IPS-18c (cell line): ENCODE measurements around the gene CUL4A.
A peak's percentile ranks its signal among the peaks of the same experiment; 100 is the strongest.
"Not testable (repeated sequence)": the region's sequence is repeated elsewhere in the genome, so short reads cannot be mapped to it uniquely, and the experiment has no call there.

Experiments used
- H3K4me3 ChIP-seq: 2 replicates; pipeline ENCODE4 v1.7.0; 2013; ENCODE audit warnings: low read depth, mild to moderate bottlenecking, low read length, moderate library complexity; ENCODE audit not compliant: insufficient read depth
- H3K9me3 ChIP-seq: one replicate; pipeline ENCODE4 v1.6.1; 2013; ENCODE audit warnings: mild to moderate bottlenecking, low read length, moderate library complexity; ENCODE audit not compliant: control insufficient read depth, insufficient read depth

CUL4A gene

DNA sequence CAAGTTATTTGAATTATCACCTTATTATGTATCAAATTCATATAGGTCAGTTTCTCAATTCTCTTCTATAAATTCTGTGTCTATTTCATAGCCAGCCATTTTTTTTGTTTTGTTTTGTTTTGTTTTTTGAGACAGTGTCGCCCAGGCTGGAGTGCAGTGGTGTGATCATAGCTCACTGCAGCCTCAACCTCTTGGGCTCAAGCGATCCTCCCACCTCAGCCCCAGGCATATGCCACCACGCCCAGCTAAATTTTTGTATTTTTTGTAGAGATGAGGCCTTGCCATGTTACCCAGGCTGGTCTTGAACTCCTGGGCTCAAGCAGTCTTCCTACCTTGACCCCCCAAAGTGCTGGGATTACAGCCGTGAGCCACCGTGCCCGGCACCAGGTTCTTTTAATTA is 48.5 kb downstream of the CUL4A start:
- not testable (repeated sequence) for H3K9me3 ChIP-seq, H3K4me3 ChIP-seq

DNA sequence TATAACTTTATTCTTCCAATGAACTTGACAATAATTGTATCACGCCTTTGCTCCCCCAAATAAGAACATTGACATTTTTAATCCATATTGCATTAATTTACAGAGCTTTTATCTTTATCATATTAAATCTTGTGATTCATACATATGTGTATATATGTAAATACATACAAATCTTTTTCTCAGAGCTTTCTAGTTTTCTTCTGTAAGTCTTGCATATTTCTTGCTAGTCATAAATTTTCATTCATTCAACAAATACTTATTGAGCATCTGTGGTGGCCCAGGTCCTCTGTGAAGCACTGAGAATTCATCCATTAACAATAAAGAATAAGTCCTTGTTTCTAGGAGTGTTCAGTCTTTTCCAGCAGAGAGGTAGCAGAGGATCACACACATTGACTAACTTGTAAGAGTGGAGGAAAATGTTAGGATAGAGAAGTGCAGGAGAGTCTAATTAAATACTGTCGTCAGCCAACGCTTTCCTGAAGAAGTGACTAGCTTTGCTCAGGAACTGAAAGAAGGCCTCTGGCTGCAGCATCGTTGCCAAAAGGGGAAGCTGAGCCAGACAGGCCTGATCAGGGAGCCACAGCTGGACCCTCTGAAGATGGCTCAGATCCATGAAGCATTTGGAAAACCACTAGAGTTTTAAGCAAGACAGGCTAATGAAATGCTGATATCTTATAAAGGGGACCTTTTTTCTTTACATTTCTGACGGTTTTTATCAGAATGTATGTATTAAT is 49.1 kb downstream of the CUL4A start:
- H3K4me3 ChIP-seq = no peak overlapping the region

DNA sequence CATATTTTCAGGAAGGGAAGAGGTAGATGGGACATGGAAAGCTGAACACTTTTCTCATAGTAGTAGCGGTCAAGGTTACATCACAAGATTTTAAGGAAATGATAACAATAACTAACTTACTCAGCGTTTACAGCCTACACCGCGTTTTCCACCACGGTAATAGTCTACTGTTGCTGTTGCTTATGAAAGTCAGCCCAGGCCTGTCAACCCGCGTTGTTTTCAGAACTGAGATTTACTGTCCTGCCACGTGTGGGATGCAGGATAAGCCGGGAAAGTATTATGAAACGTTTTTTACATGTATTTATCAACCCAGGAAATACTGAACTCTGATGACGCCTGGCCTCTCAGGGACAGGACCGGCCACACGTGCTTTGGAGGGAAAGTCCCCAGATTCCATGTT is 51.6 kb downstream of the CUL4A start:
- H3K4me3 ChIP-seq = no peak overlapping the region
- no peaks in the 10 kb centered on the region for H3K9me3 ChIP-seq

More for the DNA sequence above, 49.1 kb downstream of the CUL4A start:
- no peaks in the 10 kb centered on the region for H3K9me3 ChIP-seq

DNA sequence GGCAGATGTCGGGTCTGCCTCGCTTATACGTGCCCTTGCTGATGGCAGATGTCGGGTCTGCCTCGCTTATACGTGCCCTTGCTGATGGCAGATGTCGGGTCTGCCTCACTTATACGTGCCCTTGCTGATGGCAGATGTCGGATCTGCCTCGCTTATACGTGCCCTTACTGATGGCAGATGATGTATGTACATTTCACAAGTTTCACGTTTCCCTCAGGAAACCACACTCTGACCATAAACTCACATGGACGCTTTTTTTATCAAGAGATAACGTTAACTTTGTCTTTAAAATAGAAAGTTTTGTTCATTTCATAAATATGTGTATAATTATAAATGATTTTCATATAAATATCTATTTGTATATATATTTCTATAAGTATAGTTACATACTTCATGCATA is 53.6 kb downstream of the CUL4A start:
- not testable (repeated sequence) for H3K9me3 ChIP-seq

DNA sequence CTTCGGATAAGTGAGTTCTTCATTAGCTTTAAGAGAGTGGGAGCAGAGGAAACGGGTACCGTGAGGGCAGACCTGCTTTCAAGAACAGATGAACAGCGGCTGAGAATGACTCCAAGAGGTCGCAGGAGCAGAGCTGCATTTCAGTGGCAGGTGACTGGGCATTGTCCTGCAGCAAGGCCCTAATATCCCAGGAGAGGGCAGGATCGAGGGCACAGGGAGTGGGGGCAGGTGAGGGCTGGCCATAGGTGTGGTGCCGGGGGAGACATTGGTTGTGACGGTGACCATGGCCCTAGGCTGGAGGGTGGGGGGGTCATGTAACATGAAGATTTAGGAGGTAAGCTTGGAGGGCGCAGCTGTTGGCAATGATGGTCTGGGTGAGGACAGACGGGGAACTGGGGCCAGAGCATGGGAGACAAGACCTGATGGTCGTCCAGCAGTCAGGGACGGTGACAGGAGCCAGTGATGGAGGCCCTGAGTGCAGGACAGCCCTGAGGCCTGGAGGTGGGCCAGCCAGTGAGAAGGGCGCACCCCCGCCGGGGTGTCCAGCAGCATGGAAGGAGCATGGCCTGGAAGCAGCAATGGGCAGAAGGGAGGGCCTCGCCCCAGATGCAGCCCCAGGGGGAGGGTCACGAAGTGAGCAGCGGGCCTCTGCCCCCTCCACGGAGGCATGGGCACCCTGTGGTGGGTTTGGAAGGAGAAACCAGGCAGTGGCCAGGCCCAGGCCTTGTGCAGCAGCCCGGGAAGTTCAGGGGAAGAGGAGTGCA is 58.4 kb downstream of the CUL4A start:
- no peak overlapping the region for H3K4me3 ChIP-seq
- no peaks in the 10 kb centered on the region for H3K9me3 ChIP-seq

More for the DNA sequence above, 53.6 kb downstream of the CUL4A start:
- not testable (repeated sequence) for H3K4me3 ChIP-seq

DNA sequence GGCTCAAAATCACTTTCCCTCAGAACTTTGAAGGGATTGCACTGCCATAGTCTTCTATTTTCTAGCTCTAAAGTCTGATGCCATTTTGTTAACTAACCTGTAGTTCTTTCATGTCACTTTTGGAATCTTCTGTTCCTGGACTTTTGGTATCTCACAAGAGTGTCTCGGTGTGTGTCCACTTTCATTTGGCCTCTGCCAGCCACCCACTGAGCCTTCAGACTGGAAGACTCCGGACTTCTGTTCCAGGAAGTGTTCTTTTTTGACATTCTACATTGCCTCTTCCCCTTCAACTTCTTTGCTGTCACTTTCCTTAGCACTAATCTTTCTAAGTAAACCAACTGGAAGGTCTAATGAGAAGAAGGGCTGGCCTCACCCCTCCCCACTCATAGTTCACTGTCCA is 62.6 kb downstream of the CUL4A start:
- H3K9me3 ChIP-seq = no peaks in the 10 kb centered on the region

DNA sequence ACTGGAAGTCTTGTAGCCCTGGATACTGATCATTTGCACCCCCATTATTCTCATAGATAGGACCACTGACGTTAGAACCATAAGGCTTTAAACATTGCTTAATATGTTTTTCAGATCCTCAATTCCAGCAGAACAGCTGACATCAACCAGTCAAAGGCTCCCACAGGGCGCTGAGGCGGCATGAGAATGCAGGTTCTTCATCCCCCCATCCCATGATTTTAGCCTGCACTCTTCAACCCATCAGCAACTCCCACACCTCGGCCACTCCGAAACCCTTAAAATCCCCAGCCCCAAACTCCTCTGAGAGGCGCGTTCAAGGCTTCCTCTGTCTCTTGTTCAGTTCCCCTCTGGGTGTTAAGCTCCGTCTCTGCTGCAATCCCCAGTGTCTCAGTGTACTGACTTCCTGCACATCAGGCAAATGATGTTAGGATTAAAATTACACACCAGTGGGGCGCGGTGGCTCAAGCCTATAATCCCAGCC is 63.3 kb downstream of the CUL4A start:
- no peaks in the 10 kb centered on the region for H3K9me3 ChIP-seq
- H3K4me3 ChIP-seq = no peak overlapping the region

More for the DNA sequence above, 62.6 kb downstream of the CUL4A start:
- no peak overlapping the region for H3K4me3 ChIP-seq

DNA sequence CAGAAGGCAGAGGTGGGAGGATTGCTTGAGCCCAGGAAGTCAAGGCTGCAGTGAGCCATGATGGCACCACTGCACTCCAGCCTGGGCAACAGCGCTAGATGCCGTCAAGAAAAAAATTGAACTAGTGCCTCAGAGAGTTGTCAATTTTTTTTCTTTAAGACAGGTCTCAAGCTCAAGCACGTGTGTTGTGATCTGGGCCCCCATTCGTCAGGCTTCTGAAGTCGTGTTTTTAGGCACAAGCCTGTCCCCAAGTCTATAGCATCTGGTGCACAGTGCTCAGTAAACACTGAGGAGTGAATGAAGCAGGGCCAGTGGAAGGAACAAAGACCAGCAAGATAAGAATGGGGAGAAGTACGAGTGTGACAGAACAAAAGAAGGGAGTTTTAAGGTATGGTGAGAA is 63.9 kb downstream of the CUL4A start:
- Histone ChIP-seq H3K9me3 (no peaks in the 10 kb centered on the region), H3K4me3 (no peak overlapping the region)

DNA sequence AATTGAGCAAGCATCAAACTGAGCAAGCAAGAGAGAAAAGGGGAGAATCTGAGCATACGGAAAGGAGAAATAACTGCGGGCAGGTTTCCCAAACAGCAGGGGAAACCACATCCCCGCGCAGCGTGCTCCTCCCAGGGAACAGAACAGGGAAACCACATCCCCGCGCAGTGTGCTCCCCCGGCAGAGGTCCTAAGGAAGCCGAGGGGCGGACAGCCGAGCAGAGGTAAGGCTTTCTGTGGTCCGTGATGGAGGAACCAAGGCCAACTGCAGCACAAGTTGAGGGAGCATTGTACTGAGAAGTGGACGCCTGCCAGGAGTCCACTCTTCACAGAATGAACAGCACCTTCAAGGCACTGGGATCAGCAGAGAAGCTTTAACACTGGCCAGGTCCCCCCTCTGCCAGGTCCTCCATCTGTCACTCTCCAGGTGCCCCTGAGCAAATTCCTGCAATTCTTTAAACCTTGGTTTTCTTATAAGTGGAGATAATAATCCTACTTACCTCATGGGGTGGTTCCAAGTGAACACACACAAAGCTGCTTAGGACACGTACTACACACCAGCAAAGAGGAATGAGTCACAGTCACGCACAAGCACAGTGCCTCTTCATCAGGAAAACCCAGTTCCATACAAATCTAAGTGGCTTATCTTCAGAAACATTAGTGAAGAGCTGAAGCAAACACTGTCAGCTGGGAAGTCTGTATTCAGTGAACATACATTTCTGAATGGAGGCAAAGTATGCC is 64.6 kb downstream of the CUL4A start:
- no peaks in the 10 kb centered on the region for H3K9me3 ChIP-seq
- no peak overlapping the region for H3K4me3 ChIP-seq

DNA sequence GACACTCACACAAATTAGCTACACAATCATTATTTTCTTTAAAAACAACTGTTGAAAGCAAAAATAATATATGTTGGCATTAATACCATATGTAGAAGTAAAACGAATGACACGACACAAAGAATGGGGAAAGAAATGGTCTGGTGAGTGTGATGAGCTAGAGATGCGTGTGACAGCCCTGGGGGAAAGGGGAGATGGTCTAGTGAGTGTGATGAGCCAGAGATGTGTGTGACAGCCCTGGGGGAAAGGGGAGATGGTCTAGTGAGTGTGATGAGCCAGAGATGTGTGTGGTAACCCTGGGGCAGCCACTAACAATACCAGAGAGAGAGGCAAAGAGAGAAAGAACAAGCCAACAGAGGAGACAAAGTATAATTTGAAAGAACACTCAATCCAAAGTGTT is 65.3 kb downstream of the CUL4A start:
- no peaks in the 10 kb centered on the region for H3K9me3 ChIP-seq
- H3K4me3 ChIP-seq = no peak overlapping the region

DNA sequence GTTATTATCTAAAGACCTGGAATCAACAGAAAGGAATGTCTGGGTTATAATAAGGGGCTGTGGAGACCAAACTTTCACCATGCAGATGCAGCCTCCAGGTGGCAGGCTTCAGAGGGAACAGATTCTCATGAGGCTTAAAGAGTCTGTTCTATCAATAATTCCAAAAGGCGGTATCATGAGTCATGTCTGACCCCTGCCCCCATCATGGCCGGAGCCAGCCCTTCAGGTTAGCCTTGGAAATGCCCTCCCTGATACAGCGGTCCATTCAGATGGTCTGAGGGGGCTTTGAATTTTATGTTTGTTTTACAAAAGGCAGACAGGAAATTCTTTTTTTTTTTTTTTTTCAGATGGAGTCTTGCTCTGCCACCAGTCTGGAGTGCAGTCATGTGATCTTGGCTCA is 66.0 kb downstream of the CUL4A start:
- no peak overlapping the region for H3K4me3 ChIP-seq
- no peaks in the 10 kb centered on the region for H3K9me3 ChIP-seq

DNA sequence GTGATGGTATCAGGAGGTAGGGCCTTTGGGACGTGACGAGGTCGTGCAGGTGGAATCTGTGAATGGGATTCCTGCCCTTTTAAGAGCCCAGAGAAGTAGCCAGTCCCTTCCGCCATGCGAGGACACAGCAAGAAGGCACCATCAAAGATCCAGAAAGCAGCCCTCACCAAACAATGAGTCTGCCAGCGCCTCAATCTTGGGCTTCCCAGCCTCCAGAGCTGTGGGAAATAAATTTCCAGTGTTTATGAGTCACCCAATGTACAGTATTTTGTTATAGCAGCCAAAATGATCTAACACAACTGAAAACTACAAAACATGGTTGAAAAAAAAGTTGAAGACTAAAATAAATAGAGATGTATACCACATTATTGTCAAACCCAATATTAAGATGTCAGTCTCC is 70.7 kb downstream of the CUL4A start:
- H3K4me3 ChIP-seq = no peak overlapping the region
- H3K9me3 ChIP-seq = no peaks in the 10 kb centered on the region

DNA sequence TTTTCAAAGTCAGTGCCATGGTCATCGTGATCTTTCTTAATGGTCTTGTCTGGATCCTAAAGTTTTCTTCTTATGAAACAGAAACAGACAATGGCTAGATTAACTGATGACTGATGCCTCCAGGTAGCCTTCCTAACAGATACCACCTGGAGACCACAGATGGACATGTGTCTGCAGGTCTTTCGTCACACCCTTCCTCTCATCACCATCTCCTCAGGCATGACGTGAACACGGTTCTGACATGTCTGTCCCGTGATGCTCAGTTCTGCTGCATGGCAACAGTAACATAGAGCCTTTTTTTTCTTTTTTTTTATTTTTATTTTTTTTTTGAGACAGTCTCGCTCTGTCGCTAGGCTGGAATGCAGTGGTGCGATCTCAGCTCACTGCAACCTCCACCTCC is 74.5 kb downstream of the CUL4A start:
- H3K9me3 ChIP-seq = no peaks in the 10 kb centered on the region
- no peak overlapping the region for H3K4me3 ChIP-seq

DNA sequence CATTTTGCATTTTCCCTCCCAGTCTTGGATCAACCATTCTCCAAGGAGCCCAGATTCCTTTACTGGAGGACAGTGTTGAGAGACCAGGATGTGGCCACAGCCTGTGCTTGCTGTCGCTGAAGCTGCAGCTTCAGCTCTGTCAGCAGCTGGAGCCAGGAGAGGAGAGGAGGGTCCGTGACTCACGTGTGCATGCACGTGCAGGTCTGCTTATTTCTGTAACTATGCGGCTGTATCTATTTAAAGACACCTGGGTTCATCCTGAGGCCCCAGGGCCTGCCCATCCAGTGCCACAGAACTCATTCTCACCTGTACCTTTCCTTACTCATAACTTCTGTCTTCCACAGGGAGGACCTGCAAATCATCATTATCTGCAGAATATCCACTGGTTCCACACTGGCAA is 79.5 kb downstream of the CUL4A start:
- H3K4me3 ChIP-seq = no peak overlapping the region
- H3K9me3 ChIP-seq = peaks cover 2% of the 10 kb centered on the region

DNA sequence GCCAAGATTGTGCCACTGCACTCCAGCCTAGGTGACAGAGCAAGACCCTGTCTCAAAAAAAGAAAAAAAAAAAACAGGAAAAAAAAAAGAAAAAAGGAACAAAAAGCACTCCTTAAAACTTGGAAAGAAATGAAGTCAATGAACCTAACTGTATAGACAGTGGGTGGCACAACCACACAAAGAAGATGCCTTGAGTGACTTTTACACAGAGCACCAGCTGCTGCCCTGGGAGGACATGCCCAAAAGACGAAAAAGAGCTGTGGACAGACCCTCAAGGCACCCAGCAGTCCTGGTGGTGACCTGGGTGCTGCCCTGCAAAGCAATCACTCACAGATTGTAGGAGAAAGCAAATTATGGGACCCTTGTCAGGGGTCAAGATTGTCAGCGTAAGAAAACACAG is 81.7 kb downstream of the CUL4A start:
- peaks cover 2% of the 10 kb centered on the region for H3K9me3 ChIP-seq
- no peak overlapping the region for H3K4me3 ChIP-seq

DNA sequence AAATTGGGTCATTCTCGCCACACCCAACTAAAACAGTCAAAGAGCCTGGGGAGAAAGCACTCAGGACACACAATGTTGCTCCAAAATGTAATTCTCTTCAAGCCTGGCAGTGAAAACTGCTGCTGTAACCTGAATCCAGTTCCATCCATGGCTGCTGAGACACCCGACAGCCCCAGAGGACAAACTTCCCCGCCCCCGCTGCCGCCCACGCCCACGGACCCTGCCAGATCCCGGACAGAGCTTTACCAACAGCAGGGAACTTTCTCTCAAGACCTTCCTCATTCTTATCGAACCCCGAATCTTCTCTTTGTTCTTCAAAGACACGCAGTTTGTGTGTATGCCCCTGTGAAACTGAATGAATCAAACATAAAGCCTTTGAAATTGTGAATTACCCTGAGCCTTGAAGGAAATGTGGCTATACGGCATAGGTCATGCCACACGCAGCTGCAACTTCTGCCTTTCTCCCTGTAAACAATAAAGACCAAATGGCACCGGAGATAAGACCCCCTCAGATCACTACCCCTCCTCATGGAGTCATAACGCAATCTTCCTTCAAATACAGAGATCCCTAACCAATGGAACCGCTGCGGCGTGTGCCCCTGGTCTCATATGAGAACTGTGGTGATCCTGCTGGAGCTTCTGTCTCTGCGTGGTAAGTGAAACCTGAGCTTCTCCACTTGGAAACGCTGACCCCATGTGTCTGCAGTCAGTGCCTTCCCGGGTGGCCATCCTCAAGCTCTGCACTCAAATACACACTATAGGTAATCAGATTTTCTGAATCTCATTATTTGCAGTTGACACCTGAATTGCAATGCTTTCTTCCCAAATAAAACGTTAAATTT is 82.8 kb downstream of the CUL4A start:
- Histone ChIP-seq H3K9me3 (peaks cover 2% of the 10 kb centered on the region), H3K4me3 (peak overlapping the region; percentile 26; the same call in 1 of the 2 replicates)

DNA sequence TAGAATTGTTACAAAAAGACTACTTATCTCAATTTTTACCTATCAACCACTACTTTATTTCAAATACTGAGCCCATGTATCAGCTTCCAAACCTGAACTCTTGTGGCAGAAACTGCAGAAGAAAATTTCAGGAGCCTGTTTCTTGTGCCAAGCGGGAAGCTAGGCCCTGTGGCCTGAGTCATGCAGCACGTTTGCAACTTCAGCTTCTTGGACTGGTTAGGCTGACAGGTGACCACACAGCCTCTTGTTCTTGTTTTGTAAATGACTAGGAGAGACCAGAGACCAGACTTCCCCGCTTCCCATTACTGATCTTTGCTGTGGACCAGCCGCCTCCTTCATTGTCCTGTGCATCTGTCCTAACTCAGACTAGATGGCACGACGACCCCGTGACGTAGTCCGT is 84.3 kb downstream of the CUL4A start:
- peaks cover 2% of the 10 kb centered on the region for H3K9me3 ChIP-seq

More for the DNA sequence above, 84.3 kb downstream of the CUL4A start:
- H3K4me3 ChIP-seq = no peak overlapping the region
